HL-60 (cell line): Measurements from ENCODE around the gene SAXO2.
"Not testable (repeated sequence)": the region's sequence is repeated elsewhere in the genome, so short reads cannot be mapped to it uniquely, and the experiment has no call there.

Experiments
- POLR2AphosphoS5 ChIP-seq: IDR thresholded peaks from 2 replicates; pipeline ENCODE4 v1.6.1; 2012; ENCODE audit warnings: low read depth
- TF ChIP-seq, protein P1 (sequence below): IDR thresholded peaks from one replicate; pipeline ENCODE4 v1.5.1; 2011; ENCODE audit warnings: low read length, control low read depth, inconsistent platforms; ENCODE audit not compliant: insufficient read depth

DNA sequence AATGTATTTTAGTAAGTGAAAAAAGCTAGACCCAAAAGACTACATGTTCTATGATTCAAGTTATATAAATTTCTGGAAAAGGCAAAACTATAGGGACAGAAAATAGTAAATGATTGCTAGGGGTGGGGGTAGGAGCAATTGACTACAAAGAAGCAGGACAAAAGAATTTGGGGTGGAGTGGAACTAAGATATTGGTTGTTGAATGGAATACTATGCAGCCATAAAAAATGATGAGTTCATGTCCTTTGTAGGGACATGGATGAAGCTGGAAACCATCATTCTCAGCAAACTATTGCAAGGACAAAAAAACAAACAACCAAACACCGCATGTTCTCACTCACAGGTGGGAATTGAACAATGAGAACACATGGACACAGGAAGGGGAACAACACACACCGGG lies 25.6 kb downstream of the SAXO2 start:
- TF ChIP-seq, protein P1, sequence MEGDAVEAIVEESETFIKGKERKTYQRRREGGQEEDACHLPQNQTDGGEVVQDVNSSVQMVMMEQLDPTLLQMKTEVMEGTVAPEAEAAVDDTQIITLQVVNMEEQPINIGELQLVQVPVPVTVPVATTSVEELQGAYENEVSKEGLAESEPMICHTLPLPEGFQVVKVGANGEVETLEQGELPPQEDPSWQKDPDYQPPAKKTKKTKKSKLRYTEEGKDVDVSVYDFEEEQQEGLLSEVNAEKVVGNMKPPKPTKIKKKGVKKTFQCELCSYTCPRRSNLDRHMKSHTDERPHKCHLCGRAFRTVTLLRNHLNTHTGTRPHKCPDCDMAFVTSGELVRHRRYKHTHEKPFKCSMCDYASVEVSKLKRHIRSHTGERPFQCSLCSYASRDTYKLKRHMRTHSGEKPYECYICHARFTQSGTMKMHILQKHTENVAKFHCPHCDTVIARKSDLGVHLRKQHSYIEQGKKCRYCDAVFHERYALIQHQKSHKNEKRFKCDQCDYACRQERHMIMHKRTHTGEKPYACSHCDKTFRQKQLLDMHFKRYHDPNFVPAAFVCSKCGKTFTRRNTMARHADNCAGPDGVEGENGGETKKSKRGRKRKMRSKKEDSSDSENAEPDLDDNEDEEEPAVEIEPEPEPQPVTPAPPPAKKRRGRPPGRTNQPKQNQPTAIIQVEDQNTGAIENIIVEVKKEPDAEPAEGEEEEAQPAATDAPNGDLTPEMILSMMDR, result not testable (repeated sequence)
- TF ChIP-seq POLR2AphosphoS5, result not testable (repeated sequence)
